GM10847 (cell line): ENCODE results near the gene ZBTB18.

Experiments
- POLR2A ChIP-seq: IDR thresholded peaks from 2 replicates; pipeline ENCODE4 v1.6.1; 2011; ENCODE audit not compliant: insufficient read length; ENCODE audit errors: extremely low read depth

Gene ZBTB18

DNA sequence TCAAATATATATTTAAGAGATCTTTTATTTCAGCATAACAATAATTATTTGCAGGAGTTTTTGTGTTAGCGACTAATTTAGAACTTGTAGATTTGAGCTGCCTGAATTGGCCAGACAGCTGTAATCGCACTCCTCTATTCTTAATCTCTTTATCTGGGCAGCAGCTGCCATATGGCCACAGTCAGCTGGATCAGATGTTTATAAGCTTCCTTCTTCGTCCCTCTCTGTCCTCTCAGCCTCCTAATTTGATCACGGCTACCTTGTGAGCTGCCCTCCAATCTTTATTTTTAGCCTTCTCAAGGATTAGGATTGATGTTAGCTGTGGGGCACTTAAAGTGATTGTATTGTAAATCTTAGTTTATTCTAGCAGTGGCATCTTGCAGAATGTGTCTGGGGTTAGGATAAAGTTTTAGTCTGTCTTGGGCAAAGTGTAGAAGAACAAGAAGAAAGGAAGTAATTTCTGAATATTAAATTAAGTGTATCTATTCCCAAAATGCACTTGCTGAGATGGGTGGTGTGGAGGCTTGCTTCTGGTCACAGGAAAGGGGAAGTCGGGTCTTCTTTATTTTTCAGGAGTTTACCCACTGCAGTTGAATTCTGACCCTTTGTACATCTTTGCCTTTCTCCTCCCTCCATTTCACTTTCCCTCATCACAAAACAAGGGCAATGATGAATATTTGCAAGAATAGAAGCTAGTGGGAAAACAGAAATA, 1.1 kb downstream of the ZBTB18 start:
- no peak for TF ChIP-seq POLR2A

DNA sequence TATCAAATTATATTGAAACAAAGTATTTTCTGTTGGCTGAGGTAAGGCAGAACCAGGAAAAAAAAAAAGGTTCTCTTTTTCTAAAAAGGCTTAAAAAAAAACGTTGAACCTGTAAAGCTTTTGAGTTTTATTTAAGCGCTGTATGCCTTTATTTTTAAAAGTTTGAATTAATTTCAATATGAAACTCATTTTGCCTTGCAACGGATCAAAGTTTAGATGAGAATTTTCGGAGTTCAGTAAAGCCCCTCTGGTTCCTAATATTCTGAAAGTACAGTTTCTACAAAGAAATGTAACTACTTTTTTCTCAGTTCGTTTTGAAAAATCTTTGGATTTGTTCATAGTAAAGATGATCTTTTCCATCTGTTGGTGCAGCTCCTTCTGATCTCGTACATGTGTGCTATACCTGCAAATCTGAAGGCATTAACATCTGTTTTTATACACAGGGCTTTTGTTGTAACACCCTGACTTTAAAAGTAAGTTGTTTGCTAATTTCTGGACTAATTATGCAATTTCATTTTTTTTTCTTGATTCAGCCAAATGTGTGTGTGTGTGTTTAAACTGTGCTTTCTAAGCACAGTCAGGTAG, 1.7 kb downstream of the ZBTB18 start:
- no peak for TF ChIP-seq POLR2A

DNA sequence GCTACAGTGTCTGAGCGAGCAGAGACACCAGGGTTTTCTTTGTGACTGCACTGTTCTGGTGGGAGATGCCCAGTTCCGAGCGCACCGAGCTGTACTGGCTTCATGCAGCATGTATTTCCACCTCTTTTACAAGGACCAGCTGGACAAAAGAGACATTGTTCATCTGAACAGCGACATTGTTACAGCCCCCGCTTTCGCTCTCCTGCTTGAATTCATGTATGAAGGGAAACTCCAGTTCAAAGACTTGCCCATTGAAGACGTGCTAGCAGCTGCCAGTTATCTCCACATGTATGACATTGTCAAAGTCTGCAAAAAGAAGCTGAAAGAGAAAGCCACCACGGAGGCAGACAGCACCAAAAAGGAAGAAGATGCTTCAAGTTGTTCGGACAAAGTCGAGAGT, 2.7 kb downstream of the ZBTB18 start:
- TF ChIP-seq POLR2A, result no peak

DNA sequence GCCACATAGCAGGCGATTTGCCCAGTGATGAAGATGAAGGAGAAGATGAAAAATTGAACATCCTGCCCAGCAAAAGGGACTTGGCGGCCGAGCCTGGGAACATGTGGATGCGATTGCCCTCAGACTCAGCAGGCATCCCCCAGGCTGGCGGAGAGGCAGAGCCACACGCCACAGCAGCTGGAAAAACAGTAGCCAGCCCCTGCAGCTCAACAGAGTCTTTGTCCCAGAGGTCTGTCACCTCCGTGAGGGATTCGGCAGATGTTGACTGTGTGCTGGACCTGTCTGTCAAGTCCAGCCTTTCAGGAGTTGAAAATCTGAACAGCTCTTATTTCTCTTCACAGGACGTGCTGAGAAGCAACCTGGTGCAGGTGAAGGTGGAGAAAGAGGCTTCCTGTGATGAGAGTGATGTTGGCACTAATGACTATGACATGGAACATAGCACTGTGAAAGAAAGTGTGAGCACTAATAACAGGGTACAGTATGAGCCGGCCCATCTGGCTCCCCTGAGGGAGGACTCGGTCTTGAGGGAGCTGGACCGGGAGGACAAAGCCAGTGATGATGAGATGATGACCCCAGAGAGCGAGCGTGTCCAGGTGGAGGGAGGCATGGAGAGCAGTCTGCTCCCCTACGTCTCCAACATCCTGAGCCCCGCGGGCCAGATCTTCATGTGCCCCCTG, 3.3 kb downstream of the ZBTB18 start:
- TF ChIP-seq POLR2A, result no peak

DNA sequence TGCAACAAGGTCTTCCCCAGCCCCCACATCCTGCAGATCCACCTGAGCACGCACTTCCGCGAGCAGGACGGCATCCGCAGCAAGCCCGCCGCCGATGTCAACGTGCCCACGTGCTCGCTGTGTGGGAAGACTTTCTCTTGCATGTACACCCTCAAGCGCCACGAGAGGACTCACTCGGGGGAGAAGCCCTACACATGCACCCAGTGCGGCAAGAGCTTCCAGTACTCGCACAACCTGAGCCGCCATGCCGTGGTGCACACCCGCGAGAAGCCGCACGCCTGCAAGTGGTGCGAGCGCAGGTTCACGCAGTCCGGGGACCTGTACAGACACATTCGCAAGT, 3.8 kb downstream of the ZBTB18 start:
- no peak for TF ChIP-seq POLR2A

DNA sequence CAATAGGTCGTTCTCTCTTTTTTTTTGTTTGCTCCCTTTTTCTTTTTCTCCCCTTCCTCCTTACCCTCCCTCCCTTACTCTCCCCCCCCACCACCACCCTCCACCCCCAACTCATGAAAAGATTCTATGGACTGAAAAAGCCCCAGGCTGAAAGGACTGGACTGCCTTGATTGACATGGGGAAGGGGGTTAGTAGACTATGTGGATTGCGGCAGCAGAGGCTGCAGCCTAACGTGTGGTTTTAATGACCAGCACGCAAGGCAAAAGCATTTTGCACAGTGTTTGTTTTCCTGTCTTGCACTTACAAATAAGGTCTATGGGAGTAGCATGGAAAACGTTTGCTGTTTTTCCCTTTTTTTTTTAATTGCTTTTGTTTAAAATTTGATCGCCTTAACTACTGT, 5.5 kb downstream of the ZBTB18 start:
- TF ChIP-seq POLR2A, result no peak

DNA sequence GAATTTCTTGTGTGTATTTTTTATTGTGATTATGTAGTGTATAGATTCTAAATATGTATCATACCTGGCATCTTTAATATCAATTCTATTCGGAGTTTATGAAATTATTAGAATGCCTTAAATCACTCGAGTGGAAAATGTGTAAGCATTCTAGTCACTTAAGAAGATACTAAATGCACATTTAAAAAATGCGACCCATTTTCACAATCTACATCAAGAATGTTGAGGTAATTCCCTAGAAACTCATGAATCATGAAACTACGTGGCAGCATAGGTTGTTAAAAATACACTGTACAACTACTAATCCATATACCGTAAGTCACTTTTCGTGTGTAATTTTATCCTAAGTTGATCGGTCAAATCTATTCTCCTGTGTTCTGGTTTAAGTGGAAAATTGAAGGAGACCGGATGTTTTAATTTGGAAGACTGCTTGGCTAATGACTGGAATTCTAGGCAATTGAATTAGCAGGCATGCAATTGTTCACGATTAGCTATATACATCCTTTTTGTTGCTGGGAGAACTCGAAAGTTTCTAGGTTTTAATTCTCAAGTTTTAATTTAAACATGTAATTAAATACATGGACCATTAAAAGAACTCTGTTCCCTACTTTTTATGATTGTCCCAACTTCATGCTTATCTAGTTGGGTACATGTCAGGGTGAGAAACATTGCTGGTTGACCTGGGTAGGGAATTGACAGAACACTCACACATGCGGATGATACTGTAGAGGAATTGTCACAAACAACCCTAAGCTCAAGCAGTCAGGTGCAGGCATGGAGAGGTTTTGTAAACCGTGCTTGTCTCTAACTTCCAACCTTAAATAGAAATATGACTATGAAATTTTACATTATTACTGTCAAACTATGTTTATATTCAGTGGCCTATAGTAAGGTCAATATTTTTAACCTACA, 6.6 kb downstream of the ZBTB18 start:
- TF ChIP-seq POLR2A, result no peak

DNA sequence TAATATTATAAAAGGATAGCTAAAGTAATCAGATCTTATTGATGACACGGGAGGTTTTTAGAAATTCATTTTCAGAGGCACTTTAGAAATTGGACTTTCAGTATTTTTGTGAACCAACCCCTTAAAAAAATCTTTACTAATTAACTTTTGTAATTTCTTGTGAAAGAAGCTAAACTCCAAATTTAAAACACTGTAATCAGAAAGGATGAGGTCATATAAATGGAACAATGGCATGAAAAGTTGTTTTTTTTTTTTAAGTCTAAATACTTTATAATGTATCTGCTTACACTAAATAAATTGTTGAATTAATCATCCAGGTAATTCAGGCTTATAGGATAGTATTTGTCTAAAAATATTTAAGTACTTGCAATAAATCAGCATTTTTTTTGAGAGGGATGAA, 9.0 kb downstream of the ZBTB18 start:
- TF ChIP-seq POLR2A, result no peak

DNA sequence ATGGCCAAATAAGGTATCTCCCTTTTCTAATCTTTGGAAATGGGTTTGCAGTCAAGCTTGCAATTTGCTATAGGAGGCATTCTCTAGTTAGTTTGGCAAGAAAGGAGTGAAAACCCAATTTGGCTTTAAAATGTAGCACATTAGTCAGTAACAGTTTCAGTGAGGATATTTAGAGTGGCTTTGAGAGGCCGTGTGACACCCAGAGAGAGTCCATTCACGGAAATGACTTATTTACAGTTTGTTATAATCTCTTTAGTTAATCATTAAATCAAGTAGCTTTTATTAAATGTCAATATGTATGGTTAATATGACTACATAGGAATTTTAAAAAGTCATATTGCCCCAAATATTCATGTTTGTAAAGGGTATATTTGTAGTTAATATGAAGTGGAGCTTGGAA, 9.6 kb downstream of the ZBTB18 start:
- no peak for TF ChIP-seq POLR2A

DNA sequence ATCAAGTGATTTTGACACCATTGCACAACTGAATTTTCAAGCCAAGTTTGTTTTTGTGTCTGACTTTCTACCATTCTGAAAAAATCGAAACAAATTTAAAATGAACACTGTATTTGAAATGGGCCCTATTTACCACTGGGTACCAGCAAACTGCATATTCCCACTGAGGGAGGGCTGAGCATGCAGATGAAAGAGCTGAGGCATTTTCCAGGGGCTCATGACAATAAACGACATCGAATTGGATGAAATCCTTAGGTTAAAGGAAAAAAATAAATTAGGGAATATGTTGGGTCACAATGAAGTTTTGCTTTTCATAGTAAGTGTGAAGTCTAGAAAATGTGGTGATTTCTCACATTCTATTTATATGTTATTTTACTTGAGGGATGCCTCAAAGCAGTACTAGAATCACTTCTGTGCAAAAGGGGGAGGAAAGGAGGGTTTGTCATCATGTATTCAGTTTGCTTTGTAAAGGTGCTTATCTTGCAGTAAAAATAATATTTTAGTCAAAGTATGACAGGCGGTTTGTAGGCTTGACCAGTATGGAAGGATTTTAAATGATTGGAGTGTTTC, 11.2 kb downstream of the ZBTB18 start:
- TF ChIP-seq POLR2A, result no peak

DNA sequence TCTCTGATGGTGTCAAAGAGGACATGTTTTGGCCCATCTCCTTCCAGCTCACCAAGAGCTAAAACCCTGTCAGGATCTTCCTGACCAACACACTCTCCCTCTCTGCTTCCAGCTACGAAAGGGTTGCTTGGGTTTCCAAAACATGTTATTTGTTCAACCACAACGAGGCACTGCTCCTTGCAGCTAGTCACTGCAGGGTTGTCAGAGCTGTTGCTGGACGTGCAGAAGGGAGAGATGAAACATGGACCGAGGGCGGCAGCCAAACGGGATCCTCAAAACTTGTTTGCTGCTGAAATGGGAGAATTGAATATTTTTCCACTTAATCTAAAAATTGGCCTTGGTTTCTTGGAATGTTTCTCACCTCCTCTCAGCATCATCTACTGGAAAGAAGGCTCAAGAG, 12.4 kb downstream of the ZBTB18 start:
- TF ChIP-seq POLR2A, result no peak

DNA sequence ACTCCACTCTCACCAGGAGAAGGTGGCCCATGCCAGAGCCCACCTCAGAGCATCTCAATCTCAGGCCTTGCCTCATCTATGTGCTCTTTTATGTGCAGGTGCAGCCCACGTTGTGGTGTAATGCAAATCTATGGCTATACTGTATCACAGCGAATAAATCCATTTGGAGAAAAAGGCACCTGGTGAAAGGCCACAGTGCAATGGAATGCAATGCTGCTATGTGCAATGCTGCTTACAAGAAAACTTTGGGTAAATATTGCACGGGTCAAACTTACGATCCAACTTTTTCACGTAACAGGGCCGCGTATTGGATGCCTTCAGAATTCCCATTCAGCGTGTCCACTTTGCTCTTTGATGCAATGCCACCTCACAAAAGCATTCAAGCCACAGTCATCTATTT, 13.5 kb downstream of the ZBTB18 start:
- no peak for TF ChIP-seq POLR2A

DNA sequence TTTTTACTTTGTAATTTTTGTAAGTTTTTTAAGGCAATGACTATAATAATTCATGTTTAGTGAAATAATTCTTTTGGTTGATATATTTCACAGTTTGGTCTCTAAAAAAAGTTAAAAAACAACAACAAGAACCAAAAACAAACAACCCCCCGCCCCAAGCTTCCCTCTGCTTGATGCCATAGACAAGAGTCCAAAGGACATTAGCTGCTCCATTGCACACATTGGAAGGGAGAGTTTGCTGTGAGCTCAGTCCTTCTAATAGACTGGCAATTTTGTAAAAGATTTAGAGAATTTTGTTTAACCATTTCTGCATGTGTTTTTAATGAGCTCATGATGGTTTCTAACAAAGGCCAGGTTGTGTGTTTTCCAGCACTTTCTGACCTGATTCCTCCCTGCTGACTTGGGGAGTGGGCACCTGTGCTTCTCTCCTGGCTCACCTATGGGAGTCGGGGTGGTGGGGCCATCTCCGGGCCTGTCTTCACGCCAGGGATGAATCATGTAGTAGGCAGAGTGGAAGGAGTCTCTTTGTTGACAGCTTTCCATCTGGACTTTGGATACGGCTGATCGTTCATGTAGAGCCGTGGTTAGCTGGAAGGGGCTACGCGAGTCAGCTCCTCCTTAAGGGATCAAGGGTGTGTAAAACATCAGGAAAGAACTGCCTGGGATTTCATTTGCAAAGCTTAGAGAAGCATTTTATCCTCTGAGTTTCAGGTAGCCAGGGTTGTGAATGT, 14.1 kb downstream of the ZBTB18 start:
- TF ChIP-seq POLR2A, result no peak

DNA sequence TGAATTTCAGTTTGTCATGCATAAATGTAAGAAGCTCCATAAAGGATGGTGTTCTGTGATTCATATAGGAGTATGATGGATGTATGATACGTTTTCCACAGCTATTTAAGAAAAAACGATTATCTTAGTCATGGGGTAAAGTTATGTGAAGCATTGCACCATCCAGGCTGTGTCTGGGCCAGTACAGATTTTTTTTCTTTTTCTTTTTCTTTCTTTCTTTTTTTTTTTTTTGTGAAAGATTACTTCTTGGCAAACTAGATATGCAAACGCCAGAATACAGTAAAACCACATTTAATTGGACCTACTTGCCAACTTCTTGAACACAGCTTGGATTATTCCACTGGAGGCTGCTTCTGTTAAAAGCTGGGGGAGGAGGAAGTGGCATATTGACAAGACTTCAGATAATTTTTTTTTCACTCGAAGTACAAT, 14.9 kb downstream of the ZBTB18 start:
- TF ChIP-seq POLR2A, result no peak
